IMR-90 (cell line): ENCODE data around the gene PADI2. TPM values are rescaled to one million over a fixed set of nuclear protein-coding genes. Genes with fewer than 3 reads are reported as not detected.

Experiments used
- ATAC-seq: fragments of 200-7000 bp; cut with Tn5 transposase; 2 replicates; pipeline ENCODE4 v1.9.1; 2020; ENCODE audit warnings: low read depth, mild to moderate bottlenecking, moderate library complexity
- BruUV-seq: library from RNA; stranded (reverse); fragments of 400-500 nt; replicated peaks from 2 replicates; lab custom pipeline; 2021; lab: Mats Ljungman, UMichigan
- CTCF ChIA-PET: fragments of 300-600 bp; formaldehyde crosslinking; extraction: SDS; loops from one replicate; lab custom pipeline; 2021; ENCODE audit warnings: antibody characterized with exemption; lab: Yijun Ruan, JAX
- POLR2A ChIA-PET: fragments of 300-600 bp; sonication (Branson Sonifier 250); formaldehyde crosslinking; loops from one replicate; lab custom pipeline; 2022; ENCODE audit warnings: antibody characterized with exemption; ENCODE audit not compliant: unreplicated experiment; lab: Charles Lee
- DNase-seq: peaks from one replicate; pipeline ENCODE4 v3.0.0; 2013
- H2AFZ ChIP-seq: replicated peaks from 2 replicates; pipeline ENCODE3; 2013; ENCODE audit warnings: low read length, mild to moderate bottlenecking; ENCODE audit not compliant: poor library complexity
- H2AK5ac ChIP-seq: 2 replicates; pipeline ENCODE4 v1.6.1; 2013; ENCODE audit warnings: low read depth, low read length, inconsistent platforms
- H2AK9ac ChIP-seq: replicated peaks from 2 replicates; pipeline ENCODE3; 2013; ENCODE audit warnings: mild to moderate bottlenecking, low read depth, low read length, moderate library complexity; ENCODE audit not compliant: poor library complexity
- H2BK120ac ChIP-seq: 2 replicates; pipeline ENCODE4 v1.6.1; 2013; ENCODE audit warnings: low read depth, low read length, inconsistent platforms
- H2BK15ac ChIP-seq: 3 replicates; pipeline ENCODE4 v1.6.1; 2013; ENCODE audit warnings: low read depth, low read length, inconsistent platforms
- H2BK20ac ChIP-seq: 2 replicates; pipeline ENCODE4 v1.6.1; 2013; ENCODE audit warnings: low read depth, mild to moderate bottlenecking, inconsistent platforms, low read length, moderate library complexity
- H2BK5ac ChIP-seq: 2 replicates; pipeline ENCODE4 v1.6.1; 2013; ENCODE audit warnings: mild to moderate bottlenecking, low read depth, low read length, inconsistent platforms; ENCODE audit not compliant: poor library complexity, severe bottlenecking
- H3K14ac ChIP-seq: replicated peaks from 2 replicates; pipeline ENCODE4 v1.6.1; 2013; ENCODE audit warnings: low read depth, low read length, inconsistent platforms
- H3K18ac ChIP-seq: 2 replicates; pipeline ENCODE4 v1.6.1; 2013; ENCODE audit warnings: low read depth, low read length, control low read depth
- H3K23ac ChIP-seq: 2 replicates; pipeline ENCODE4 v1.6.1; 2013; ENCODE audit warnings: low read depth, low read length, inconsistent platforms
- H3K27ac ChIP-seq: 2 replicates; pipeline ENCODE4 v1.5.1; 2013; ENCODE audit warnings: mild to moderate bottlenecking, control low read depth, low read length; ENCODE audit not compliant: insufficient read depth
- H3K27me3 ChIP-seq: 2 replicates; pipeline ENCODE4 v1.6.1; 2013; ENCODE audit warnings: low read length; ENCODE audit not compliant: control insufficient read depth, insufficient read depth
- H3K36me3 ChIP-seq: 2 replicates; pipeline ENCODE4 v1.6.1; 2013; ENCODE audit warnings: low read length, mixed read lengths; ENCODE audit not compliant: control insufficient read depth, insufficient read depth
- H3K4ac ChIP-seq: 2 replicates; pipeline ENCODE4 v1.6.1; 2013; ENCODE audit warnings: low read depth, low read length, inconsistent platforms
- H3K4me1 ChIP-seq: 2 replicates; pipeline ENCODE4 v1.6.1; 2013; ENCODE audit warnings: low read length, mixed read lengths; ENCODE audit not compliant: control insufficient read depth, insufficient read depth
- H3K4me2 ChIP-seq: 2 replicates; pipeline ENCODE4 v1.6.1; 2013; ENCODE audit warnings: low read depth, mild to moderate bottlenecking, control low read depth, low read length, moderate library complexity
- H3K4me3 ChIP-seq: 2 replicates; pipeline ENCODE4 v1.5.1; 2013; ENCODE audit warnings: low read depth, mild to moderate bottlenecking, control low read depth, low read length, moderate library complexity; ENCODE audit not compliant: insufficient read depth
- H3K56ac ChIP-seq: 2 replicates; pipeline ENCODE4 v1.6.1; 2013; ENCODE audit warnings: low read length, inconsistent platforms; ENCODE audit not compliant: insufficient read depth; ENCODE audit errors: extremely low read depth
- H3K79me1 ChIP-seq, 2 experiments: 2 replicates each; pipeline ENCODE4 v1.6.1; 2013; ENCODE audit warnings: low read length in 2 of 2, inconsistent platforms in 1 of 2, low read depth in 1 of 2
- H3K9ac ChIP-seq: 2 replicates; pipeline ENCODE4 v1.6.1; 2013; ENCODE audit warnings: low read depth, low read length, control low read depth
- H3K9me1 ChIP-seq: 2 replicates; pipeline ENCODE4 v1.6.1; 2013; ENCODE audit warnings: low read length, inconsistent platforms; ENCODE audit not compliant: insufficient read depth
- H3K9me3 ChIP-seq: 2 replicates; pipeline ENCODE4 v1.6.1; 2013; ENCODE audit warnings: low read length; ENCODE audit not compliant: control insufficient read depth, insufficient read depth
- H4K20me1 ChIP-seq: 2 replicates; pipeline ENCODE4 v1.6.1; 2013; ENCODE audit warnings: low read length, inconsistent platforms; ENCODE audit not compliant: insufficient read depth
- H4K5ac ChIP-seq: 2 replicates; pipeline ENCODE4 v1.6.1; 2013; ENCODE audit warnings: mild to moderate bottlenecking, low read depth, low read length, control low read depth
- H4K8ac ChIP-seq, 2 experiments: 2 replicates each; pipeline ENCODE4 v1.6.1; 2013; ENCODE audit warnings: low read depth in 2 of 2, low read length in 2 of 2, control low read depth in 1 of 2, inconsistent platforms in 1 of 2
- H4K91ac ChIP-seq: 2 replicates; pipeline ENCODE4 v1.6.1; 2013; ENCODE audit warnings: low read depth, low read length, inconsistent platforms; ENCODE audit not compliant: insufficient read depth
- BHLHE40 ChIP-seq: fragments of 150-350 bp; IDR thresholded peaks from 2 replicates; pipeline ENCODE4 v1.6.1; 2016; ENCODE audit warnings: mild to moderate bottlenecking, low read depth, low read length
- CEBPB ChIP-seq: IDR thresholded peaks from 2 replicates; pipeline ENCODE4 v1.6.1; 2012; ENCODE audit warnings: low read depth, low read length, improper control_type of control experiment
- CHD1 ChIP-seq: IDR thresholded peaks from 2 replicates; pipeline ENCODE4 v1.6.1; 2012; ENCODE audit warnings: low read depth, low read length, improper control_type of control experiment
- ELK1 ChIP-seq: fragments of 150-350 bp; IDR thresholded peaks from 2 replicates; pipeline ENCODE4 v1.6.1; 2016; ENCODE audit warnings: low read depth, mild to moderate bottlenecking, low read length, moderate library complexity, borderline replicate concordance
- FOS ChIP-seq: fragments of 150-350 bp; IDR thresholded peaks from 2 replicates; pipeline ENCODE4 v1.6.1; 2016; ENCODE audit warnings: low read depth, low read length
- MAFK ChIP-seq: IDR thresholded peaks from 2 replicates; pipeline ENCODE4 v1.6.1; 2012; ENCODE audit warnings: low read depth, low read length, improper control_type of control experiment
- MAZ ChIP-seq: IDR thresholded peaks from 2 replicates; pipeline ENCODE4 v1.6.1; 2012; ENCODE audit warnings: low read depth, mild to moderate bottlenecking, low read length, improper control_type of control experiment, moderate library complexity, borderline replicate concordance
- MXI1 ChIP-seq: IDR thresholded peaks from 2 replicates; pipeline ENCODE4 v1.6.1; 2012; ENCODE audit warnings: low read depth, mild to moderate bottlenecking, low read length, moderate library complexity, borderline replicate concordance
- NFE2L2 ChIP-seq: fragments of 150-350 bp; IDR thresholded peaks from 2 replicates; pipeline ENCODE4 v1.6.1; 2016; ENCODE audit warnings: low read depth, mild to moderate bottlenecking, low read length
- POLR2A ChIP-seq: IDR thresholded peaks from 2 replicates; pipeline ENCODE4 v1.6.1; 2012; ENCODE audit warnings: mild to moderate bottlenecking, low read depth, low read length
- RAD21 ChIP-seq: IDR thresholded peaks from 2 replicates; pipeline ENCODE4 v1.6.1; 2012; ENCODE audit warnings: low read length, improper control_type of control experiment
- RCOR1 ChIP-seq: IDR thresholded peaks from 2 replicates; pipeline ENCODE4 v1.6.1; 2012; ENCODE audit warnings: mild to moderate bottlenecking, low read length, improper control_type of control experiment; ENCODE audit not compliant: insufficient replicate concordance
- RFX5 ChIP-seq: IDR thresholded peaks from 2 replicates; pipeline ENCODE4 v1.8.0; 2012; ENCODE audit warnings: low read depth, mild to moderate bottlenecking, low read length, moderate library complexity
- SMC3 ChIP-seq: fragments of 150-350 bp; IDR thresholded peaks from 2 replicates; pipeline ENCODE4 v1.6.1; 2016; ENCODE audit warnings: low read depth, mild to moderate bottlenecking, antibody characterized with exemption, low read length, moderate library complexity
- USF2 ChIP-seq: fragments of 150-350 bp; IDR thresholded peaks from 2 replicates; pipeline ENCODE4 v1.6.1; 2017; ENCODE audit warnings: mild to moderate bottlenecking, antibody characterized with exemption, low read length, low read depth
- WGBS, 2 experiments: methylation state at CpG; one replicate each; pipeline versions ENCODE4 v1.1.5 to v1.1.7; 2013; ENCODE audit warnings: missing lambda C conversion rate in 2 of 2; ENCODE audit not compliant: insufficient read length in 1 of 2; ENCODE audit errors: extremely low coverage in 2 of 2; 5-methylcytosine and 5-hydroxymethylcytosine counted together
- dilution Hi-C: fragments of 300-500 bp; cut with HindIII; formaldehyde crosslinking; loops from one replicate; pipeline ENCODE4 v1.14.3; 2018; ENCODE audit warnings: low sequenced_read_pairs; ENCODE audit not compliant: unreplicated experiment
- in situ Hi-C: fragments of 300-500 bp; cut with MboI; formaldehyde crosslinking; loops from 3 replicates; pipeline ENCODE4 v1.14.3; 2019; ENCODE audit warnings: low sequenced_read_pairs, inconsistent platforms, mixed read lengths
- intact Hi-C: fragments of 100-400 bp; cut with micrococcal nuclease; formaldehyde crosslinking; loops from 2 replicates; pipeline ENCODE4 v1.10.0; 2022
- polyA plus RNA-seq, 3 experiments: library from polyadenylated mRNA; depleted of rRNA; stranded (reverse); fragments of >200 nt; gene quantifications; 2 replicates each; pipeline ENCODE4 v1.2.3, GENCODE V29; 2012; ENCODE audit warnings: low replicate concordance in 1 of 3
- total RNA-seq: library from RNA; depleted of rRNA; stranded (reverse); fragments of >200 nt; gene quantifications from 2 replicates; pipeline ENCODE4 v1.2.3, GENCODE V29; 2012
- TF ChIP-seq, protein P1 (sequence below): conservative IDR thresholded peaks from 2 replicates; pipeline ENCODE4 v1.5.1; 2012; ENCODE audit warnings: mild to moderate bottlenecking, low read depth, low read length, improper control_type of control experiment

The PADI2 gene
- total and polyA plus RNA-seq, 2 of the 4 experiments (the other 2 are of a cell fraction) = not detected

DNA sequence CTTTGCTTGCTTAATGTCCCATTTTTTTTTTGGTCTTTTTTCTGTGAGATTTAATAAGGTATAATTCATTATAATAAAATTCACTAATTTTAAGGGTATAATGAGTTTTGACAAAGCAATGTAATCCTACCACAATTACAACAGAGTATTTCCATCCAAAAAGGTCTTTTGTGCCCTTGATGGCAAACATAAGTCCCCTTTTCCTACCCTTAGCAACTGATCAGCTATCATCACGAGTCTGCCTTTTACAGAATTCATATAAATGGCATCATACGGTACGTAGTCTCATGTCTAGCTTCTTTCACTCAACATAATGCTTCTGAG lies 73.0 kb downstream of the PADI2 start:
- H3K9me1 ChIP-seq = no peaks in the 10 kb centered on the region
- H2BK5ac ChIP-seq = no peak overlapping the region
- WGBS, 2 experiments = no CpG with 5 or more reads among the region's 3 CpGs
- no TSS peak for BruUV-seq
- H3K27ac ChIP-seq = no peak overlapping the region
- H4K91ac ChIP-seq = no peak overlapping the region
- H4K5ac ChIP-seq = no peak overlapping the region
- no peak overlapping the region for H4K8ac ChIP-seq
- no peak overlapping the region for H3K18ac ChIP-seq
- peaks cover 24% of the 10 kb centered on the region for H3K36me3 ChIP-seq
- no peak overlapping the region for H2BK20ac ChIP-seq
- H4K20me1 ChIP-seq = peaks cover 18% of the 10 kb centered on the region
- H3K56ac ChIP-seq = no peak overlapping the region
- no peak overlapping the region for H3K9ac ChIP-seq
- ChIA-PET POLR2A (no interaction called here), CTCF (interaction anchor here (0.6 to 1.4 kb wide), 7 partner anchors 12 to 475 kb away, joined by 3 to 12 read pairs (median 4); no protein-coding TSS in a partner anchor)
- H3K4ac ChIP-seq = no peak overlapping the region
- no peaks in the 10 kb centered on the region for H3K9me3 ChIP-seq
- in situ Hi-C loops = loop anchor here (25.0 kb wide), 1 partner anchor 434 kb away; the partner anchor contains the start of gene NBPF1
- no peak overlapping the region for H3K4me3 ChIP-seq
- H2BK120ac ChIP-seq = no peak overlapping the region
- peak; percentile 10; the same call in 1 of the 2 replicates for ATAC-seq
- H3K27me3 ChIP-seq = no peaks in the 10 kb centered on the region
- no peak overlapping the region for H3K14ac ChIP-seq
- intact Hi-C loops = loop anchor here (1.0 kb wide), 1 partner anchor 95 kb away; no protein-coding TSS in a partner anchor
- H3K79me1 ChIP-seq = peaks cover 22 to 42% of the 10 kb centered on the region in 2 experiments
- TF ChIP-seq, protein P1, sequence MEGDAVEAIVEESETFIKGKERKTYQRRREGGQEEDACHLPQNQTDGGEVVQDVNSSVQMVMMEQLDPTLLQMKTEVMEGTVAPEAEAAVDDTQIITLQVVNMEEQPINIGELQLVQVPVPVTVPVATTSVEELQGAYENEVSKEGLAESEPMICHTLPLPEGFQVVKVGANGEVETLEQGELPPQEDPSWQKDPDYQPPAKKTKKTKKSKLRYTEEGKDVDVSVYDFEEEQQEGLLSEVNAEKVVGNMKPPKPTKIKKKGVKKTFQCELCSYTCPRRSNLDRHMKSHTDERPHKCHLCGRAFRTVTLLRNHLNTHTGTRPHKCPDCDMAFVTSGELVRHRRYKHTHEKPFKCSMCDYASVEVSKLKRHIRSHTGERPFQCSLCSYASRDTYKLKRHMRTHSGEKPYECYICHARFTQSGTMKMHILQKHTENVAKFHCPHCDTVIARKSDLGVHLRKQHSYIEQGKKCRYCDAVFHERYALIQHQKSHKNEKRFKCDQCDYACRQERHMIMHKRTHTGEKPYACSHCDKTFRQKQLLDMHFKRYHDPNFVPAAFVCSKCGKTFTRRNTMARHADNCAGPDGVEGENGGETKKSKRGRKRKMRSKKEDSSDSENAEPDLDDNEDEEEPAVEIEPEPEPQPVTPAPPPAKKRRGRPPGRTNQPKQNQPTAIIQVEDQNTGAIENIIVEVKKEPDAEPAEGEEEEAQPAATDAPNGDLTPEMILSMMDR = no peak
- TF ChIP-seq CHD1 (no peak), POLR2A (no peak), RCOR1 (no peak), FOS (no peak), MAZ (no peak), USF2 (no peak), ELK1 (no peak), MAFK (no peak), NFE2L2 (no peak), SMC3 (no peak), BHLHE40 (no peak), RAD21 (no peak), RFX5 (no peak), CEBPB (no peak), MXI1 (no peak)
- no peaks in the 10 kb centered on the region for H3K4me1 ChIP-seq
- no peak overlapping the region for H2AK9ac ChIP-seq
- no peak overlapping the region for H3K23ac ChIP-seq
- no peak overlapping the region for H3K4me2 ChIP-seq
- no peak overlapping the region for H2AK5ac ChIP-seq
- dilution Hi-C loops = no loop called here
- no peak overlapping the region for H2AFZ ChIP-seq
- no peak for DNase-seq
- no peak overlapping the region for H2BK15ac ChIP-seq
